HepG2 (cell line): Measurements from ENCODE around the gene PPHLN1. TPM values are rescaled to one million over a fixed set of nuclear protein-coding genes. Genes with fewer than 3 reads are reported as not detected.

ENCODE experiments used
- ATAC-seq: fragments of 200-7000 bp; cut with Tn5 transposase; 3 replicates; pipeline ENCODE4 v1.9.1; 2020; ENCODE audit warnings: mild to moderate bottlenecking, moderate library complexity
- BruUV-seq: library from RNA; stranded (reverse); fragments of 400-500 nt; replicated peaks from 2 replicates; lab custom pipeline; 2021; lab: Mats Ljungman, UMichigan
- CTCF ChIA-PET: fragments of 300-600 bp; formaldehyde crosslinking; extraction: SDS; loops from one replicate; lab custom pipeline; 2021; ENCODE audit warnings: low total read pairs, inconsistent platforms, low intra/inter-chr PET ratio; lab: Yijun Ruan, JAX
- POLR2A ChIA-PET: fragments of 350-600 bp; sonication (Branson Sonifier 250); formaldehyde crosslinking; loops from one replicate; lab custom pipeline; 2020; ENCODE audit warnings: antibody characterized with exemption, inconsistent platforms; lab: Yijun Ruan, JAX
- DNase-seq: peaks from one replicate; pipeline ENCODE4 v3.0.0-alpha.2; 2015; ENCODE audit warnings: low spot score
- FAIRE-seq: peaks from 3 replicates; lab custom pipeline; 2011; peaks lifted over from hg19 to GRCh38; lab: Jason Lieb, UNC
- H2AFZ ChIP-seq: one replicate; pipeline ENCODE4 v1.6.1; 2011; ENCODE audit warnings: low read length, inconsistent platforms
- H3K27ac ChIP-seq: fragments of 300-600 bp; 3 replicates; pipeline ENCODE4 v1.8.0; 2011; ENCODE audit warnings: mixed run types, mild to moderate bottlenecking, mixed read lengths, low read length, inconsistent platforms; ENCODE audit not compliant: insufficient read depth; ENCODE audit errors: extremely low read length
- H3K27me3 ChIP-seq, 2 experiments: fragments of 200-600 bp in 1 of 2; 2 replicates in 1 of 2; 3 replicates in 1 of 2; pipeline versions ENCODE4 v1.6.0 to v1.8.0; 2011; ENCODE audit warnings: low read length in 2 of 2, mild to moderate bottlenecking in 2 of 2, moderate library complexity in 2 of 2, inconsistent platforms in 1 of 2; ENCODE audit not compliant: insufficient read depth in 2 of 2, control insufficient read depth in 1 of 2
- H3K36me3 ChIP-seq, 2 experiments: fragments of 200-600 bp in 1 of 2; replicated peaks in 1 of 2; 2 replicates in 1 of 2; 3 replicates in 1 of 2; pipeline versions ENCODE4 v1.5.1 to v1.8.0; 2011; ENCODE audit warnings: low read length in 2 of 2, inconsistent platforms in 1 of 2; ENCODE audit not compliant: insufficient read depth in 2 of 2, control insufficient read depth in 1 of 2
- H3K4me1 ChIP-seq: 2 replicates; pipeline ENCODE4 v1.5.1; 2012; ENCODE audit warnings: low read length, inconsistent platforms; ENCODE audit not compliant: insufficient read depth
- H3K4me2 ChIP-seq: 2 replicates; pipeline ENCODE4 v1.6.0; 2011; ENCODE audit warnings: low read depth, low read length, inconsistent platforms
- H3K4me3 ChIP-seq, 3 experiments: fragments of 200-600 bp in 1 of 3; sonication (generic), shearing (Covaris generic) in 1 of 3; replicated peaks in 1 of 3; 2 replicates each; pipeline ENCODE4 v1.5.1; 2011 to 2016; ENCODE audit warnings: low read length in 3 of 3, inconsistent platforms in 2 of 3, low read depth in 2 of 3, mild to moderate bottlenecking in 2 of 3, control low read depth in 1 of 3, mixed read lengths in 1 of 3; ENCODE audit not compliant: insufficient read depth in 1 of 3
- H3K79me2 ChIP-seq: one replicate; pipeline ENCODE4 v1.6.1; 2011; ENCODE audit warnings: low read length, inconsistent platforms; ENCODE audit not compliant: insufficient read depth
- H3K9ac ChIP-seq: 2 replicates; pipeline ENCODE4 v1.6.0; 2011; ENCODE audit warnings: mild to moderate bottlenecking, low read depth, low read length, inconsistent platforms; ENCODE audit not compliant: insufficient read depth
- H3K9me3 ChIP-seq: 2 replicates; pipeline ENCODE4 v1.5.1; 2012; ENCODE audit warnings: mild to moderate bottlenecking, low read length
- H4K20me1 ChIP-seq: 2 replicates; pipeline ENCODE4 v1.6.0; 2011; ENCODE audit warnings: inconsistent platforms, mild to moderate bottlenecking, low read length, moderate library complexity; ENCODE audit not compliant: insufficient read depth
- ASH2L ChIP-seq: fragments of 300-600, 200-600 bp; sonication (generic); IDR thresholded peaks from 2 replicates; pipeline ENCODE4 v1.7.0; 2017; ENCODE audit warnings: low read depth, mild to moderate bottlenecking, moderate library complexity, mixed read lengths, low read length; ENCODE audit not compliant: insufficient read length
- ATF3 ChIP-seq: sonication (generic); formaldehyde crosslinking; IDR thresholded peaks from 2 replicates; pipeline ENCODE4 v1.4.0; 2020; ENCODE audit warnings: missing genetic modification reagents
- ERF ChIP-seq: IDR thresholded peaks from 2 replicates; pipeline ENCODE4 v1.6.1; 2018; ENCODE audit warnings: missing biosample characterization, missing genetic modification reagents
- ESRRA ChIP-seq: sonication (generic); formaldehyde crosslinking; IDR thresholded peaks from 2 replicates; pipeline ENCODE4 v1.5.1; 2020; ENCODE audit warnings: mild to moderate bottlenecking, low read depth, missing genetic modification reagents
- HOXA5 ChIP-seq: sonication (generic); formaldehyde crosslinking; IDR thresholded peaks from 2 replicates; pipeline ENCODE4 v1.4.0; 2020; ENCODE audit warnings: missing genetic modification reagents
- KDM5B ChIP-seq: sonication (generic); formaldehyde crosslinking; IDR thresholded peaks from 2 replicates; pipeline ENCODE4 v1.4.0; 2020; ENCODE audit warnings: missing genetic modification reagents, mild to moderate bottlenecking, borderline replicate concordance
- MAFG ChIP-seq: sonication (generic); formaldehyde crosslinking; IDR thresholded peaks from 2 replicates; pipeline ENCODE4 v1.5.1; 2020; ENCODE audit warnings: mild to moderate bottlenecking, missing genetic modification reagents
- MNT ChIP-seq: fragments of 450-650 bp; IDR thresholded peaks from 2 replicates; pipeline ENCODE4 v1.6.1; 2016
- NR3C1 ChIP-seq: sonication (generic); formaldehyde crosslinking; IDR thresholded peaks from 2 replicates; pipeline ENCODE4 v1.4.0; 2020; ENCODE audit warnings: missing genetic modification reagents
- RXRB ChIP-seq: IDR thresholded peaks from 2 replicates; pipeline ENCODE4 v1.6.1; 2016; ENCODE audit warnings: borderline replicate concordance, missing genetic modification reagents, missing compliant biosample characterization
- ZNF24 ChIP-seq: fragments of 450-650 bp; IDR thresholded peaks from 2 replicates; pipeline ENCODE4 v1.6.1; 2017; ENCODE audit warnings: antibody characterized with exemption, mild to moderate bottlenecking
- ZNF383 ChIP-seq: sonication (generic); formaldehyde crosslinking; IDR thresholded peaks from 2 replicates; pipeline ENCODE4 v1.4.0; 2020; ENCODE audit warnings: missing genetic modification reagents, mild to moderate bottlenecking, borderline replicate concordance
- WGBS: methylation state at CpG from one replicate; pipeline ENCODE4 v1.1.6; 2017; ENCODE audit warnings: low lambda C conversion rate; 5-methylcytosine and 5-hydroxymethylcytosine counted together
- in situ Hi-C: cut with HindIII; loops from 2 replicates; pipeline ENCODE4 v1.10.0; 2017; ENCODE audit warnings: low pct_unique_long_range_greater_than_20kb; ENCODE audit not compliant: extremely low pct_ligation_motif_present
- intact Hi-C: fragments of 100-400 bp; cut with micrococcal nuclease; formaldehyde crosslinking; loops from one replicate; pipeline ENCODE4 v1.10.0; 2022; ENCODE audit not compliant: unreplicated experiment
- polyA plus RNA-seq, 8 experiments: library from polyadenylated mRNA; depleted of rRNA in 3 of 8; stranded (reverse) in 7 of 8; unstranded in 1 of 8; fragments of >200 nt; fragmentation: Illumina TruSeq in 4 of 8; extraction: Trizol in 4 of 8; gene quantifications; 2 replicates each; pipeline versions ENCODE4 v1.2.1 to v1.2.3, GENCODE V29; 2011 to 2016; ENCODE audit warnings: low read depth in 4 of 8, missing spikeins in 1 of 8, mixed read lengths in 1 of 8; ENCODE audit not compliant: insufficient read depth in 1 of 8
- total RNA-seq, 5 experiments: library from RNA; depleted of rRNA; stranded (reverse); fragments of >200 nt; fragmentation: Illumina TruSeq; extraction: Trizol; gene quantifications; 2 replicates each; pipeline ENCODE4 v1.2.3, GENCODE V29; 2016; ENCODE audit warnings: low read depth in 1 of 5

PPHLN1 gene
- total and polyA plus RNA-seq, 2 of the 13 experiments (the other 11 are each of a cell fraction or from before 2014, with no cell fraction given) = 43.4 to 66.0 TPM

DNA sequence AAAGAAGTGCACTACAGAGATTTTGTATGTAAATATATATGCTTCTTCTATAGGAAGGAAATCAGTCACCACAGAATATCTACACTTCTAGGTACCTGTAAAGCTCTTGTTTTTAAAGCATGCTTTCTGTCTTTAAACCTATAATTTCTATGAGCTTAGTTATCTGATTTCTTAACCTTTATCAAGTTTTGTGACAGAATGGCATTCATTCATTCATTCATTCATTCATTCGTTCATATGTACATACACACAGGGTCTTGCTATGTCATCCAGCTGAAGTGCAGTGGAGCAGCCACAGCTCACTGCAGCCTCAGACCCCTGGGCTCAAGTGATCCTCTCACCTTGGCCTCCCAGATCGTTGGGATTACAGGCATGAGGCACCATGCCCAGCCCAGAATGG lies 16.1 kb downstream of the PPHLN1 start:
- Histone ChIP-seq H3K4me1 (no peaks in the 10 kb centered on the region), H3K4me2 (no peak overlapping the region), H3K4me3 (no peak overlapping the region), H3K36me3 (peaks cover 3 to 13% of the 10 kb centered on the region in 2 experiments; a peak in 2 of 5 replicates), H4K20me1 (peaks cover 6% of the 10 kb centered on the region; the same call in 1 of the 2 replicates), H3K9ac (no peak overlapping the region), H3K9me3 (no peaks in the 10 kb centered on the region), H2AFZ (no peak overlapping the region), H3K79me2 (peaks cover 57% of the 10 kb centered on the region)
- intact Hi-C loops = no loop called here
- CTCF ChIA-PET = no interaction called here
- no TSS peak for BruUV-seq
- no peak for ATAC-seq
- FAIRE-seq = no peak
- WGBS = 86% methylated on average over 2 of the region's 2 CpGs
- POLR2A ChIA-PET = interaction anchor here (0.9 kb wide), 1 partner anchor 10 kb away, joined by 3 read pairs; no protein-coding TSS in a partner anchor
- DNase-seq = no peak
- TF ChIP-seq ZNF24 = 0 out of 2 replicates have a peak, but pooled peaks have one; percentile 16
- TF ChIP-seq MAFG = no peak
- no peak for TF ChIP-seq MNT
- no peak for TF ChIP-seq HOXA5 (CRISPR knock-in tag)
- TF ChIP-seq, all 625 proteins: peak for 1
- H3K27ac ChIP-seq = no peak overlapping the region
- H3K27me3 ChIP-seq = no peaks in the 10 kb centered on the region
- in situ Hi-C loops = no loop called here

DNA sequence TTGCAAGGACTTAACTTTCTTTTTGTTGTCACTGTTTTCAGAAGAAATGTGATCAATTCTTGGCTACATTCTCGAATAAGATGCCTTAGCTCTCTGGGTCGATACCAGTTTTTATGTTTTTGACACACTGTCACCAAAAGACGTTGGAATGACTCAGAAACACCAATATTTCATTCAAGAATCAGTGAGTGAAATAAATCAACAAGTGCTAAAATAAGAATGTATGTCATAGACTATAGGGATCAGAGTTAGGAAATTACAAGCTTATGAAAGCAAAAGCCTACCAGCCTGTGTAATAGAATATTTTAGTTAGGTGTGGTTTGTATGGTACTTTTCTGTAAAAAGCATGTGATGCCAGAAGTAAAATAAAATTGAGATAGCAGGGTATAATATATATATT lies 17.8 kb downstream of the PPHLN1 start:
- in situ Hi-C loops = no loop called here
- Histone ChIP-seq H3K27ac (no peak overlapping the region), H3K27me3 (no peaks in the 10 kb centered on the region), H3K9me3 (no peaks in the 10 kb centered on the region), H4K20me1 (peaks cover 6% of the 10 kb centered on the region; the same call in 1 of the 2 replicates), H3K4me1 (no peaks in the 10 kb centered on the region; the same call in 1 of the 2 replicates), H3K9ac (no peak overlapping the region), H3K36me3 (peaks cover 2 to 7% of the 10 kb centered on the region in 2 experiments; a peak in 2 of 5 replicates), H2AFZ (no peak overlapping the region), H3K4me3 (no peak overlapping the region), H3K4me2 (no peak overlapping the region), H3K79me2 (peaks cover 55% of the 10 kb centered on the region)
- POLR2A ChIA-PET = no interaction called here
- intact Hi-C loops = no loop called here
- BruUV-seq = no TSS peak
- no peak for FAIRE-seq
- CTCF ChIA-PET = no interaction called here
- WGBS = 78% methylated on average over 3 of the region's 3 CpGs
- no peak for DNase-seq
- ATAC-seq = no peak
- TF ChIP-seq ATF3 (CRISPR knock-in tag) = no peak
- TF ChIP-seq KDM5B (CRISPR knock-in tag) = no peak
- no peak for TF ChIP-seq ZNF383
- TF ChIP-seq ASH2L = no peak
- no peak for TF ChIP-seq ESRRA
- no peak for TF ChIP-seq NR3C1 (CRISPR knock-in tag)
- TF ChIP-seq ERF = no peak
- TF ChIP-seq RXRB (CRISPR knock-in tag) = no peak
